HepG2 (cell line): ENCODE data around the gene CCT4. TPM values are rescaled to one million over a fixed set of nuclear protein-coding genes. Genes with fewer than 3 reads are reported as not detected.
A peak's percentile ranks its signal among the peaks of the same experiment; 100 is the strongest.

ENCODE experiments used
- CCDC6 ChIP-seq: sonication (generic); formaldehyde crosslinking; IDR thresholded peaks from 2 replicates; pipeline ENCODE4 v1.8.1; 2022; ENCODE audit warnings: mild to moderate bottlenecking, missing genetic modification reagents, moderate library complexity
- CHD4 ChIP-seq: fragments of 200-600 bp; sonication (generic); IDR thresholded peaks from 2 replicates; pipeline ENCODE4 v1.7.0; 2017; ENCODE audit warnings: mild to moderate bottlenecking, low read length, borderline replicate concordance
- ESRRA ChIP-seq: sonication (generic); formaldehyde crosslinking; IDR thresholded peaks from 2 replicates; pipeline ENCODE4 v1.5.1; 2020; ENCODE audit warnings: mild to moderate bottlenecking, low read depth, missing genetic modification reagents
- HNRNPH1 ChIP-seq: fragments of 200-400 bp; formaldehyde crosslinking; optimal IDR thresholded peaks from 2 replicates; pipeline ENCODE3; 2017; ENCODE audit warnings: mild to moderate bottlenecking, low read depth, low read length
- HNRNPUL1 ChIP-seq: fragments of 200-400 bp; formaldehyde crosslinking; IDR thresholded peaks from 2 replicates; pipeline ENCODE4 v1.6.1; 2017; ENCODE audit warnings: low read depth, mild to moderate bottlenecking, low read length, moderate library complexity
- MIER2 ChIP-seq: IDR thresholded peaks from 2 replicates; pipeline ENCODE4 v1.6.1; 2016; ENCODE audit warnings: missing biosample characterization, missing genetic modification reagents
- MLXIP ChIP-seq: sonication (generic); formaldehyde crosslinking; IDR thresholded peaks from 2 replicates; pipeline ENCODE4 v1.9.0; 2021; ENCODE audit warnings: missing genetic modification reagents, borderline replicate concordance
- NR1H2 ChIP-seq: sonication (generic); formaldehyde crosslinking; IDR thresholded peaks from 2 replicates; pipeline ENCODE4 v1.8.1; 2022; ENCODE audit warnings: low read depth, missing genetic modification reagents, borderline replicate concordance
- NR2F6 ChIP-seq, 2 experiments: IDR thresholded peaks; 2 replicates each; pipeline ENCODE4 v1.6.1; 2016; ENCODE audit warnings: antibody characterized with exemption in 1 of 2, mild to moderate bottlenecking in 1 of 2
- SIX4 ChIP-seq: sonication (generic); formaldehyde crosslinking; IDR thresholded peaks from 2 replicates; pipeline ENCODE4 v1.4.0; 2020; ENCODE audit warnings: missing genetic modification reagents
- SMAD3 ChIP-seq: sonication (generic); formaldehyde crosslinking; IDR thresholded peaks from 2 replicates; pipeline ENCODE4 v1.4.0; 2020; ENCODE audit warnings: missing genetic modification reagents
- SNAPC2 ChIP-seq: sonication (generic); formaldehyde crosslinking; IDR thresholded peaks from 2 replicates; pipeline ENCODE4 v1.8.1; 2022; ENCODE audit warnings: mild to moderate bottlenecking, missing genetic modification reagents
- UBTF ChIP-seq: sonication (generic); formaldehyde crosslinking; IDR thresholded peaks from 2 replicates; pipeline ENCODE4 v1.4.0; 2020; ENCODE audit warnings: mild to moderate bottlenecking, missing genetic modification reagents
- ZFYVE20 ChIP-seq: sonication (generic); formaldehyde crosslinking; IDR thresholded peaks from 2 replicates; pipeline ENCODE4 v1.8.0; 2023; ENCODE audit warnings: low read depth, mild to moderate bottlenecking, moderate library complexity, missing genetic modification reagents, borderline replicate concordance
- ZNF260 ChIP-seq: sonication (generic); formaldehyde crosslinking; IDR thresholded peaks from 2 replicates; pipeline ENCODE4 v1.4.0; 2020; ENCODE audit warnings: missing genetic modification reagents, low read depth, mild to moderate bottlenecking, borderline replicate concordance
- ZNF512B ChIP-seq: sonication (generic); formaldehyde crosslinking; IDR thresholded peaks from 2 replicates; pipeline ENCODE4 v1.5.1; 2020; ENCODE audit warnings: missing genetic modification reagents, mild to moderate bottlenecking, borderline replicate concordance
- ZNF552 ChIP-seq: sonication (generic); formaldehyde crosslinking; IDR thresholded peaks from 2 replicates; pipeline ENCODE4 v1.9.0; 2022; ENCODE audit warnings: missing genetic modification reagents, mild to moderate bottlenecking, borderline replicate concordance
- ZNF775 ChIP-seq: sonication (generic); formaldehyde crosslinking; IDR thresholded peaks from 2 replicates; pipeline ENCODE4 v1.4.0; 2020; ENCODE audit warnings: missing genetic modification reagents, mild to moderate bottlenecking, moderate library complexity, borderline replicate concordance
- polyA plus RNA-seq, 8 experiments: library from polyadenylated mRNA; depleted of rRNA in 3 of 8; stranded (reverse) in 7 of 8; unstranded in 1 of 8; fragments of >200 nt; fragmentation: Illumina TruSeq in 4 of 8; extraction: Trizol in 4 of 8; gene quantifications; 2 replicates each; pipeline versions ENCODE4 v1.2.1 to v1.2.3, GENCODE V29; 2011 to 2016; ENCODE audit warnings: low read depth in 4 of 8, missing spikeins in 1 of 8, mixed read lengths in 1 of 8; ENCODE audit not compliant: insufficient read depth in 1 of 8
- total RNA-seq, 5 experiments: library from RNA; depleted of rRNA; stranded (reverse); fragments of >200 nt; fragmentation: Illumina TruSeq; extraction: Trizol; gene quantifications; 2 replicates each; pipeline ENCODE4 v1.2.3, GENCODE V29; 2016; ENCODE audit warnings: low read depth in 1 of 5

CCT4 gene
- total and polyA plus RNA-seq, 2 of the 13 experiments (the other 11 are each of a cell fraction or from before 2014, with no cell fraction given), result 138 to 340 TPM

GRCh38 chr2:61905372-61906185, 17.1 kb upstream of the CCT4 start, which contains the start of gene COMMD1 (continued):
- TF ChIP-seq MLXIP (CRISPR knock-in tag) (no peak), MIER2 (0 out of 2 replicates have a peak, but pooled peaks have one; percentile 58), ZNF775 (CRISPR knock-in tag) (no peak), NR2F6 (IDR thresholded peaks at IDR 0.05) (peak; percentile 38; the same call in 1 of the 2 replicates), NR2F6 (CRISPR knock-in tag; IDR thresholded peaks at IDR 0.05) (peak; percentile 82), ZNF552 (CRISPR knock-in tag) (no peak), CCDC6 (CRISPR knock-in tag) (peak; percentile 68; the same call in 1 of the 2 replicates), SIX4 (CRISPR knock-in tag) (peak; percentile 53; the same call in 1 of the 2 replicates), ZNF260 (no peak), SNAPC2 (peak; percentile 88; the same call in 1 of the 2 replicates), SMAD3 (CRISPR knock-in tag) (peak; percentile 96), CHD4 (no peak), HNRNPH1 (no peak), UBTF (CRISPR knock-in tag) (peak; percentile 80), NR1H2 (0 out of 2 replicates have a peak, but pooled peaks have one; percentile 36), ZFYVE20 (CRISPR knock-in tag) (0 out of 2 replicates have a peak, but pooled peaks have one; percentile 54), ZNF512B (CRISPR knock-in tag) (no peak), HNRNPUL1 (no peak), ESRRA (no peak)
